Prostate gland (tissue), 1 donor: ENCODE results near the gene AIMP1.

ENCODE experiments used
- POLR2A ChIP-seq: fragments of 450-650 bp; IDR thresholded peaks from one replicate; pipeline ENCODE4 v1.6.1; 2016; ENCODE audit warnings: antibody characterized with exemption, mild to moderate bottlenecking
- POLR2AphosphoS5 ChIP-seq: sonication (generic); formaldehyde crosslinking; IDR thresholded peaks from one replicate; pipeline ENCODE4 v1.6.1; 2017; ENCODE audit warnings: antibody characterized with exemption

DNA sequence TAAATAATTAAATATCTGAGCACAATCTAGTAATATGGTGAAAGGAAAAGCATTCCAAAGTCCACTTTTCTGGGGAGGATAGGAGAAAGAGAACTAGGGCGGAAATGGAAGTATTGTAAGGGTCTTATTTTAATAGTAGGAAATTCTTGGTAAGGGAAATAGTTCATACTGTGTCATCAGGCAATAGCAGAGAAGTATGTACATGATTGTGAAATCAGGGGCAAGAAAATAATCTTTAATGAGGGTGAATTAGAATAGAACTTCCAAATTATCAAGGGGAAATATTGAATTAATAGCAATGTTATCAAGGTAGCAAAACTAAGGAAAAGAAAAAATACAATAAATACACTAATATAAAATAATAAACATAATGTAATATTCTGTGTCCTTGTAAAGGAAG, 37.4 kb downstream of the AIMP1 start:
- TF ChIP-seq POLR2A: no peak
- no peak for TF ChIP-seq POLR2AphosphoS5
